ENCODE results near the gene FARP2. TPM values are rescaled to one million over a fixed set of nuclear protein-coding genes. Genes with fewer than 3 reads are reported as not detected.

Gene FARP2
- total and polyA plus RNA-seq, 2 of the 13 experiments (the other 11 are each of a cell fraction or from before 2014, with no cell fraction given): 28.0 to 45.4 TPM

GRCh38 chr2:241315093-241315878, 40.8 kb upstream of the FARP2 start, which contains the start of gene HDLBP (continued):
- TF ChIP-seq MLX (CRISPR knock-in tag; IDR thresholded peaks at IDR 0.05) (0 out of 2 replicates have a peak, but pooled peaks have one; percentile 7), MAZ (IDR thresholded peaks at IDR 0.05; ENCODE audit: borderline replicate concordance, low read depth, low read length) (peak; percentile 83), MAZ (CRISPR knock-in tag; IDR thresholded peaks at IDR 0.05; ENCODE audit: low read depth) (peak; percentile 98), ZNF672 (CRISPR knock-in tag; IDR thresholded peaks at IDR 0.05) (no peak), SNAPC5 (CRISPR knock-in tag; IDR thresholded peaks at IDR 0.05; ENCODE audit: borderline replicate concordance) (peak; percentile 87; the same call in 1 of the 2 replicates), SMC3 (IDR thresholded peaks at IDR 0.05; ENCODE audit: low read length) (no peak; the same call in 1 of the 2 replicates), ZNF724P (CRISPR knock-in tag; IDR thresholded peaks at IDR 0.05; ENCODE audit: borderline replicate concordance) (no peak; the same call in 1 of the 2 replicates), HMGXB4 (CRISPR knock-in tag; IDR thresholded peaks at IDR 0.05; ENCODE audit: borderline replicate concordance in 1 of 2, low read depth in 1 of 2) (peak; percentile 96 to 99; a peak in 3 of 4 replicates), ZBTB20 (CRISPR knock-in tag; IDR thresholded peaks at IDR 0.05; ENCODE audit: borderline replicate concordance, low read depth) (0 out of 2 replicates have a peak, but pooled peaks have one; percentile 37), ZNF333 (CRISPR knock-in tag; IDR thresholded peaks at IDR 0.05; ENCODE audit: borderline replicate concordance) (peak; percentile 79; the same call in 1 of the 2 replicates), STAT5B (CRISPR knock-in tag; IDR thresholded peaks at IDR 0.05) (peak; percentile 42; the same call in 1 of the 2 replicates), ZBTB7A (CRISPR knock-in tag; IDR thresholded peaks at IDR 0.05) (0 out of 2 replicates have a peak, but pooled peaks have one; percentile 52), MEF2D (CRISPR knock-in tag; IDR thresholded peaks at IDR 0.05) (peak; percentile 78), ZNF782 (CRISPR knock-in tag; IDR thresholded peaks at IDR 0.05; ENCODE audit: borderline replicate concordance) (peak; percentile 94), CEBPB (IDR thresholded peaks at IDR 0.05; ENCODE audit: borderline replicate concordance, low read depth, low read length) (peak; percentile 98), CENPX (CRISPR knock-in tag; IDR thresholded peaks at IDR 0.05) (no peak), ZNF468 (CRISPR knock-in tag; IDR thresholded peaks at IDR 0.05) (no peak)
- TF ChIP-seq, protein P1, sequence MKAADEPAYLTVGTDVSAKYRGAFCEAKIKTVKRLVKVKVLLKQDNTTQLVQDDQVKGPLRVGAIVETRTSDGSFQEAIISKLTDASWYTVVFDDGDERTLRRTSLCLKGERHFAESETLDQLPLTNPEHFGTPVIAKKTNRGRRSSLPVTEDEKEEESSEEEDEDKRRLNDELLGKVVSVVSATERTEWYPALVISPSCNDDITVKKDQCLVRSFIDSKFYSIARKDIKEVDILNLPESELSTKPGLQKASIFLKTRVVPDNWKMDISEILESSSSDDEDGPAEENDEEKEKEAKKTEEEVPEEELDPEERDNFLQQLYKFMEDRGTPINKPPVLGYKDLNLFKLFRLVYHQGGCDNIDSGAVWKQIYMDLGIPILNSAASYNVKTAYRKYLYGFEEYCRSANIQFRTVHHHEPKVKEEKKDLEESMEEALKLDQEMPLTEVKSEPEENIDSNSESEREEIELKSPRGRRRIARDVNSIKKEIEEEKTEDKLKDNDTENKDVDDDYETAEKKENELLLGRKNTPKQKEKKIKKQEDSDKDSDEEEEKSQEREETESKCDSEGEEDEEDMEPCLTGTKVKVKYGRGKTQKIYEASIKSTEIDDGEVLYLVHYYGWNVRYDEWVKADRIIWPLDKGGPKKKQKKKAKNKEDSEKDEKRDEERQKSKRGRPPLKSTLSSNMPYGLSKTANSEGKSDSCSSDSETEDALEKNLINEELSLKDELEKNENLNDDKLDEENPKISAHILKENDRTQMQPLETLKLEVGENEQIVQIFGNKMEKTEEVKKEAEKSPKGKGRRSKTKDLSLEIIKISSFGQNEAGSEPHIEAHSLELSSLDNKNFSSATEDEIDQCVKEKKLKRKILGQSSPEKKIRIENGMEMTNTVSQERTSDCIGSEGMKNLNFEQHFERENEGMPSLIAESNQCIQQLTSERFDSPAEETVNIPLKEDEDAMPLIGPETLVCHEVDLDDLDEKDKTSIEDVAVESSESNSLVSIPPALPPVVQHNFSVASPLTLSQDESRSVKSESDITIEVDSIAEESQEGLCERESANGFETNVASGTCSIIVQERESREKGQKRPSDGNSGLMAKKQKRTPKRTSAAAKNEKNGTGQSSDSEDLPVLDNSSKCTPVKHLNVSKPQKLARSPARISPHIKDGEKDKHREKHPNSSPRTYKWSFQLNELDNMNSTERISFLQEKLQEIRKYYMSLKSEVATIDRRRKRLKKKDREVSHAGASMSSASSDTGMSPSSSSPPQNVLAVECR (CRISPR knock-in tag; IDR thresholded peaks at IDR 0.05; ENCODE audit: borderline replicate concordance): peak; percentile 92
- TF ChIP-seq, protein P2, sequence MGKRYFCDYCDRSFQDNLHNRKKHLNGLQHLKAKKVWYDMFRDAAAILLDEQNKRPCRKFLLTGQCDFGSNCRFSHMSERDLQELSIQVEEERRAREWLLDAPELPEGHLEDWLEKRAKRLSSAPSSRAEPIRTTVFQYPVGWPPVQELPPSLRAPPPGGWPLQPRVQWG (CRISPR knock-in tag; IDR thresholded peaks at IDR 0.05; ENCODE audit: borderline replicate concordance, low read depth): no peak
- TF ChIP-seq, protein P3, sequence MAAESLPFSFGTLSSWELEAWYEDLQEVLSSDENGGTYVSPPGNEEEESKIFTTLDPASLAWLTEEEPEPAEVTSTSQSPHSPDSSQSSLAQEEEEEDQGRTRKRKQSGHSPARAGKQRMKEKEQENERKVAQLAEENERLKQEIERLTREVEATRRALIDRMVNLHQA (CRISPR knock-in tag; IDR thresholded peaks at IDR 0.05): no peak

All from HepG2 (cell line).